Left hindlimb (tissue), 1 donor: ENCODE measurements around the gene MAGEA3.
"Not testable (repeated sequence)": the region's sequence is repeated elsewhere in the genome, so short reads cannot be mapped to it uniquely, and the experiment has no call there.

ENCODE experiments used
- DNase-seq: peaks from one replicate; pipeline ENCODE4 v3.0.0-alpha.2; 2018

MAGEA3 gene

DNA sequence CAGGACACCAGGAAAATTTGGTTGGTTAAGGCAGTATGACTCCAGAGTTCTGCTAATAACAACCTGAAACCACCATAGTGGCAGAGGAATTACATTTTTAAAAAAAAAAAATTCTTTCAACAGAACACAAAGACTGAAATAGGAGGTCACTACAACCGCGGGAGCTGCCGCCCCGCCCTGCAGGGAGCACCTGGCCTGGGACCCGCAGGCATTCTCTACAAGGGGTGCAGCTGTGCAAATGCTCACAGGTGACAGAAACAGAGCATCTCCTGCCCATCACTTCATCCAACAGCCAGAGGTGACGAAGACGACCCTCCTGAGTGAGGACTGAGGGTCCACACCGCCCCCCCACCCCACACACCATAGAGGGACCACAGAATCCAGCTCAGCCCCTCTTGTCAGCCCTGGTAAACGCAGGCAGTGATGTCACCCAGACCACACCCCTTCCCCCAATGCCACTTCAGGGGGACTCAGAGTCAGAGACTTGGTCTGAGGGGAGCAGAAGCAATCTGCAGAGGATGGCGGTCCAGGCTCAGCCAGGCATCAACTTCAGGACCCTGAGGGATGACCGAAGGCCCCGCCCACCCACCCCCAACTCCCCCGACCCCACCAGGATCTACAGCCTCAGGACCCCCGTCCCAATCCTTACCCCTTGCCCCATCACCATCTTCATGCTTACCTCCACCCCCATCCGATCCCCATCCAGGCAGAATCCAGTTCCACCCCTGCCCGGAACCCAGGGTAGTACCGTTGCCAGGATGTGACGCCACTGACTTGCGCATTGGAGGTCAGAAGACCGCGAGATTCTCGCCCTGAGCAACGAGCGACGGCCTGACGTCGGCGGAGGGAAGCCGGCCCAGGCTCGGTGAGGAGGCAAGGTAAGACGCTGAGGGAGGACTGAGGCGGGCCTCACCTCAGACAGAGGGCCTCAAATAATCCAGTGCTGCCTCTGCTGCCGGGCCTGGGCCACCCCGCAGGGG, at the start of gene MAGEA3:
Gene MAGEA3 (plus strand): TSS at position 843 of the 980 bp plus-strand sequence. CDS start 2,039 bp downstream, outside the sequence.
- not testable (repeated sequence) for DNase-seq

GRCh38 chrX:152652060-152652459, 46.5 kb upstream of the MAGEA3 start:
- DNase-seq: no peak

GRCh38 chrX:152652467-152652866, 46.1 kb upstream of the MAGEA3 start:
- DNase-seq: no peak

GRCh38 chrX:152656087-152656486, 42.5 kb upstream of the MAGEA3 start:
- no peak for DNase-seq

DNA sequence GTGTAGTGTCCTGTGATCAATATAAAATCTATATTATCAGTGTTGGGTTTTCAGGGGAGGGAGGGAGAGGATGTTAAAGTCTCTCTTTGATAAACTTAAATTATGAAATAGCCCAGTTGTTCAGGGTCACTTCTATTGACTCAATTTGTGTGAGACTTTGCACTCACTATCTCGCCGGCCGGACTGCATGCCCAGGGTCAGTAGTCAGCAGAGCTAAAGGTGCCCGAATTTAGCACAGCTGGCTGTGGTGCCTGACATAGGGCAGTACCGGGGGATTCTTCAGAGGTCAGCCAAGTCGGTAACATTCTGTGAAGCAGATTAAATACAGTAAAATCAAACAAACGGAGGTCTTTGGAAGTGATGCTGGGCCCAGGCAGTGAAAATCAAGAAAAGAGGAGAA, 41.7 kb upstream of the MAGEA3 start:
- DNase-seq: no peak

GRCh38 chrX:152658302-152658701, 40.3 kb upstream of the MAGEA3 start:
- no peak for DNase-seq

DNA sequence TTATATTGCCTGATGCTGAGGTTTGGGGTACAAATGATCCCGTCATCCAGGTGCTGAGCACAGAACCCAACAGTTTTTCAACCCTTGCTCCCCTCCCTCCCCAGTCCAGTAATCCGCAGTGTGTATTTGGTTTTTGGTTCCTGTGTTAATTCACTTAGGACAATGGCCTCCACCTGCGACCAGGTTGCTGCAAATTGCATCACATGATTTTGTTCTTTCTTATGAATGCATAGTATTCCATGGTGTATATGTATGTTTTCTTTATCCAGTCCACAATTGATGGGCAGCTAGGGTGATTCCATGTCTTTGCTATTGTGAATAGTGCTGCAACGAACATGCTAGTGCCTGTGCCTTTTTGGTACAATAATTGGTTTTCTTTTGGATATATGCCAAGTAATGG, 35.5 kb upstream of the MAGEA3 start:
- no peak for DNase-seq

- no peak for DNase-seq
Observed at GRCh38 chrX:152674135-152674534, 24.5 kb upstream of the MAGEA3 start.

DNA sequence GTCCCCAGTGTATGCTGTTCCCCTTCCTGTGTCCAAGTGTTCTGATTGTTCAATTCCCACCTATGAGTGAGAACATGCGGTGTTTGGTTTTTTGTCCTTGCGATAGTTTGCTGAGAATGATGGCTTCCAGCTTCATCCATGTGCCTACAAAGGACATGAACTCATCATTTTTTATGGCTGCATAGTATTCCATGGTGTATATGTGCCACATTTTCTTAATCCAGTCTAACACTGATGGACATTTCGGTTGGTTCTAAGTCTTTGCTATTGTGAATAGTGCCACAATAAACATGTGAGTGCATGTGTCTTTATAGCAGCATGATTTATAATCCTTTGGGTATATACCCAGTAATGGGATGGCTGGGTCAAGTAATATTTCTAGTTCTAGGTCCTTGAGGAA, 23.9 kb upstream of the MAGEA3 start:
- DNase-seq: not testable (repeated sequence)

DNA sequence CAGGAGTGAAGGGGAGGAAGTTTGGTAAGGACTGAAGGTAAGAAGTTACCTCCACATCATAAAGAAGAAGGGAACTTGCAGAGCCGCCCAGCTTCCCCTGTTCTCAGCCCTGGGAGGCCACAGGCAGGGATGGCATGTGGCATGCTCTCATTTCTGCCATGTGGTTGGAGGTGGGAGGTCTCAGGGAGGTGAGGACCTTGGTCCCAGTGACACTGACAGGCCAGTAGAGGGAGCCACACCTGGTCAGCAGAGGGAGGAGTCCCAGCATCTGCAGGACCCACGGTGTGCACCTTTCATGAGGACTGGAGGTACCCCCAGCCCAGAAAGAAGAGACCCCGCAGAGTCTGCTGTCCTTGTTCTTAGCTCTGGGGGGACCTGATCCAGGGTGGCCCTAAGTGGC, 17.6 kb upstream of the MAGEA3 start:
- not testable (repeated sequence) for DNase-seq

DNA sequence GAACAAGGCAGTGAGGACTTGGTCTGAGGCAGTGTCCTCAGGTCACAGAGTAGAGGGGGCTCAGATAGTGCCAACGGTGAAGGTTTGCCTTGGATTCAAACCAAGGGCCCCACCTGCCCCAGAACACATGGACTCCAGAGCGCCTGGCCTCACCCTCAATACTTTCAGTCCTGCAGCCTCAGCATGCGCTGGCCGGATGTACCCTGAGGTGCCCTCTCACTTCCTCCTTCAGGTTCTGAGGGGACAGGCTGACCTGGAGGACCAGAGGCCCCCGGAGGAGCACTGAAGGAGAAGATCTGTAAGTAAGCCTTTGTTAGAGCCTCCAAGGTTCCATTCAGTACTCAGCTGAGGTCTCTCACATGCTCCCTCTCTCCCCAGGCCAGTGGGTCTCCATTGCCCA, 1.8 kb downstream of the MAGEA3 start:
- not testable (repeated sequence) for DNase-seq

- not testable (repeated sequence) for DNase-seq
Observed at GRCh38 chrX:152706500-152706899, 7.9 kb downstream of the MAGEA3 start.

DNA sequence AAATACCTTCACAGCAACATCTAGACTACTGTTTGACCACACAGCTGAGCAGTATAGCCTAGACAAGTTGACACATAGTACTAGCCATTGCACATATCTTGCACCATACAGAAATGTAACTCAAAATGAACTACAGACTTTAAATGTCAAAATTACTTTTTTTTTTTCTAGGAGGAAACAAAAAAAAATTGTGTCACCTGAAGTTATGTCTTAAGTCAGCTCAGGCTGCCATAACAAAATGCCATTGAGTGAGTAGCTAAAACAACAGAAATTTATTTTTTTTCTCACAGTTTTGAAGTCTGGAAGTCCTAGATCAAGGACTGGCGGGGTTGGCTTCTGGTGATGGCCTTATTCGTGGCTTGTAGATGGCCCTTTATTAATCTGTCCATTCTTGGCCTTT, 10.6 kb downstream of the MAGEA3 start, which contains the start of gene CSAG2:
Gene CSAG2 (minus strand): TSS at position 101 of the 400 bp plus-strand sequence. CDS start 161 bp downstream, outside the sequence.
- DNase-seq: not testable (repeated sequence)

- not testable (repeated sequence) for DNase-seq
Observed at GRCh38 chrX:152713195-152713594, 14.6 kb downstream of the MAGEA3 start.

- not testable (repeated sequence) for DNase-seq
Observed at GRCh38 chrX:152713815-152714787, 15.5 kb downstream of the MAGEA3 start, which contains the start of gene MAGEA2B. Gene MAGEA2B (plus strand): TSS chrX:152714628. CDS start chrX:152717107, 2,479 bp downstream.

GRCh38 chrX:152725409-152725808, 26.8 kb downstream of the MAGEA3 start:
- DNase-seq: no peak

DNA sequence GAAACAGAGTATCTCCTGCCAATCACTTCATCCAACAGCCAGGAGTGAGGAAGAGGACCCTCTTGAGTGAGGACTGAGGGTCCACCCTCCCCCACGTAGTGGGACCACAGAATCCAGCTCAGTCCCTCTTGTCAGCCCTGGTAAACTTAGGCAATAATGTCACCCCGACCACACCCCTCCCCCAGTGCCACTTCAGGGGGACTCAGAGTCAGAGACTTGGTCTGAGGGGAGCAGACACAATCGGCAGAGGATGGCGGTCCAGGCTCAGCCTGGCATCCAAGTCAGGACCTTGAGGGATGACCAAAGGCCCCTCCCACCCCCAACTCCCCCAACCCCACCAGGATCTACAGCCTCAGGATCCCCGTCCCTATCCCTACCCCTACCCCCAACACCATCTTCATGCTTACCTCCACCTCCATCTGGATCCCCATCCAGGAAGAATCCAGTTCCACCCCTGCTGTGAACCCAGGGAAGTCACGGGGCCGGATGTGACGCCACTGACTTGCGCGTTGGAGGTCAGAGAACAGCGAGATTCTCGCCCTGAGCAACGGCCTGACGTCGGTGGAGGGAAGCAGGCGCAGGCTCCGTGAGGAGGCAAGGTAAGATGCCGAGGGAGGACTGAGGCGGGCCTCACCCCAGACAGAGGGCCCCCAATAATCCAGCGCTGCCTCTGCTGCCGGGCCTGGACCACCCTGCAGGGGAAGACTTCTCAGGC, 34.8 kb downstream of the MAGEA3 start, which contains the start of the genes CSAG1 and MAGEA12:
Gene CSAG1 (minus strand): TSS at position 461 of the 715 bp plus-strand sequence. CDS start 1,261 bp downstream, outside the sequence.
Gene MAGEA12 (plus strand): TSS at position 497 of the 715 bp plus-strand sequence. CDS start 2,405 bp downstream, outside the sequence.
- DNase-seq: no peak

- not testable (repeated sequence) for DNase-seq
Observed at GRCh38 chrX:152734143-152734858, 35.7 kb downstream of the MAGEA3 start.

DNA sequence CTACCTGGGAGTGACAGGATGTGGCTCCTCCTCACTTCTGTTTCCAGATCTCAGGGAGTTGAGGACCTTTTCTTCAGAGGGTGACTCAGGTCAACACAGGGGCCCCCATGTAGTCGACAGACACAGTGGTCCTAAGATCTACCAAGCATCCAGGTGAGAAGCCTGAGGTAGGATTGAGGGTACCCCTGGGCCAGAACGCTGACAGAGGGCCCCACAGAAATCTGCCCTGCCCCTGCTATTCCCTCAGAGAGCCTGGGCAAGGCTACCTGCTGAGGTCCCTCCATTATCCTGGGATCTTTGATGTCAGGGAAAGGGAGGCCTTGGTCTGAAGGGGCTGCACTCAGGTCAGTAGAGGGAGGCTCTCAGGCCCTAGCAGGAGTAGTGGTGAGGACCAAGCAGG, 36.5 kb downstream of the MAGEA3 start:
- DNase-seq: no peak

DNA sequence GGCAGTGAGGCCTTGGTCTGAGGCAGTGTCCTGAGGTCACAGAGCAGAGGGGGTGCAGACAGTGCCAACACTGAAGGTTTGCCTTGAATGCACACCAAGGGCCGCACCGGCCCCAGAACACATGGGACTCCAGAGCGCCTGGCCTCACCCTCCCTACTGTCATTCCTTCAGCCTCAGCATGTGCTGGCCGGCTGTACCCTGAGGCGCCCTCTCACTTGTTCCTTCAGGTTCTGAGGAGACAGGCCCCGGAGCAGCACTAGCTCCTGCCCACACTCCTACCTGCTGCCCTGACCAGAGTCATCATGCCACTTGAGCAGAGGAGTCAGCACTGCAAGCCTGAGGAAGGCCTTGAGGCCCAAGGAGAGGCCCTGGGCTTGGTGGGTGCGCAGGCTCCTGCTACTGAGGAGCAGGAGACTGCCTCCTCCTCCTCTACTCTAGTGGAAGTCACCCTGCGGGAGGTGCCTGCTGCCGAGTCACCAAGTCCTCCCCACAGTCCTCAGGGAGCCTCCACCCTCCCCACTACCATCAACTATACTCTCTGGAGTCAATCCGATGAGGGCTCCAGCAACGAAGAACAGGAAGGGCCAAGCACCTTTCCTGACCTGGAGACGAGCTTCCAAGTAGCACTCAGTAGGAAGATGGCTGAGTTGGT, 37.4 kb downstream of the MAGEA3 start:
- no peak for DNase-seq

GRCh38 chrX:152736528-152736927, 37.9 kb downstream of the MAGEA3 start:
- DNase-seq: not testable (repeated sequence)
